ENCODE results near the gene RAB19. TPM values are rescaled to one million over a fixed set of nuclear protein-coding genes. Genes with fewer than 3 reads are reported as not detected.

Gene RAB19
- total and polyA plus RNA-seq, 2 of the 13 experiments (the other 11 are each of a cell fraction or from before 2014, with no cell fraction given), result 0.31 TPM; not detected in 1

GRCh38 chr7:140455743-140456142, 51.9 kb downstream of the RAB19 start (continued):
- TF ChIP-seq IKZF5 (CRISPR knock-in tag; IDR thresholded peaks at IDR 0.05) (no peak), NFE2 (CRISPR knock-in tag; IDR thresholded peaks at IDR 0.05) (no peak), ZBTB20 (CRISPR knock-in tag; IDR thresholded peaks at IDR 0.05; ENCODE audit: borderline replicate concordance, low read depth) (no peak), U2AF1 (optimal IDR thresholded peaks at IDR 0.05; ENCODE audit: low read depth, low read length) (no peak)

GRCh38 chr7:140456551-140457051, 52.7 kb downstream of the RAB19 start:
- 79% methylated on average over 9 of the region's 9 CpGs for WGBS (ENCODE audit: low lambda C conversion rate)
- BruUV-seq (replicated peaks), result no TSS peak
- Histone ChIP-seq H3K79me2 (ENCODE audit: insufficient read depth, low read length) (no peaks in the 10 kb centered on the region), H3K4me1 (ENCODE audit: insufficient read depth, low read length) (peaks cover 13% of the 10 kb centered on the region), H3K9me3 (ENCODE audit: low read length) (no peaks in the 10 kb centered on the region), H3K9ac (ENCODE audit: insufficient read depth, low read depth, low read length) (no peak overlapping the region), H3K27ac (ENCODE audit: extremely low read length, insufficient read depth, low read length) (no peak overlapping the region), H3K4me3 (replicated peaks in 1 of 3; ENCODE audit: insufficient read depth in 1 of 3, low read depth in 2 of 3, low read length in 3 of 3) (no peak overlapping the region), H2AFZ (ENCODE audit: low read length) (no peak overlapping the region), H3K36me3 (replicated peaks in 1 of 2; ENCODE audit: control insufficient read depth in 1 of 2, insufficient read depth in 2 of 2, low read length in 2 of 2) (peaks cover 15 to 73% of the 10 kb centered on the region in 2 experiments), H4K20me1 (ENCODE audit: insufficient read depth, low read length) (no peaks in the 10 kb centered on the region; the same call in none of the 2 replicates), H3K4me2 (ENCODE audit: low read depth, low read length) (no peak overlapping the region; the same call in 1 of the 2 replicates), H3K27me3 (ENCODE audit: control insufficient read depth in 1 of 2, insufficient read depth in 2 of 2, low read length in 2 of 2) (no peaks in the 10 kb centered on the region)
- ATAC-seq (peak; percentile 42; the same call in 2 of the 3 replicates), FAIRE-seq (no peak), DNase-seq (ENCODE audit: low spot score) (peak; percentile 8)
- in situ Hi-C loops (cut with HindIII; ENCODE audit: extremely low pct_ligation_motif_present, low pct_unique_long_range_greater_than_20kb), result no loop called here
- ChIA-PET CTCF (ENCODE audit: low intra/inter-chr PET ratio, low total read pairs) (no interaction called here), POLR2A (no interaction called here)
- intact Hi-C loops (cut with micrococcal nuclease; ENCODE audit: unreplicated experiment), result no loop called here
- no peak for TF ChIP-seq SCMH1 (CRISPR knock-in tag; IDR thresholded peaks at IDR 0.05; ENCODE audit: borderline replicate concordance)
- TF ChIP-seq ZSCAN30 (CRISPR knock-in tag; IDR thresholded peaks at IDR 0.05), result no peak
- TF ChIP-seq PHF20 (CRISPR knock-in tag; IDR thresholded peaks at IDR 0.05), result no peak
- TF ChIP-seq RELA (CRISPR knock-in tag; IDR thresholded peaks at IDR 0.05), result no peak
- no peak for TF ChIP-seq SOX6 (IDR thresholded peaks at IDR 0.05)
- TF ChIP-seq SOX6 (CRISPR knock-in tag; IDR thresholded peaks at IDR 0.05), result peak; percentile 43; the same call in 1 of the 2 replicates
- no peak for TF ChIP-seq RORA (CRISPR knock-in tag; IDR thresholded peaks at IDR 0.05)
- TF ChIP-seq FOXP1 (IDR thresholded peaks at IDR 0.05), result no peak
- peak; percentile 52; the same call in 1 of the 2 replicates for TF ChIP-seq FOXP1 (CRISPR knock-in tag; IDR thresholded peaks at IDR 0.05)
- TF ChIP-seq PCBP1 (IDR thresholded peaks at IDR 0.05; ENCODE audit: borderline replicate concordance, low read depth, low read length), result no peak
- TF ChIP-seq MLLT10 (CRISPR knock-in tag; IDR thresholded peaks at IDR 0.05), result no peak
- no peak for TF ChIP-seq SOX13 (IDR thresholded peaks at IDR 0.05)
- TF ChIP-seq SOX13 (CRISPR knock-in tag; conservative IDR thresholded peaks at IDR 0.05 in 1 of 2, IDR thresholded peaks at IDR 0.05 in 1 of 2), result peak in 1 of 2 experiments; percentile 26; a peak in 1 of 4 replicates
- no peak for TF ChIP-seq ZNF44 (CRISPR knock-in tag; IDR thresholded peaks at IDR 0.05)
- no peak for TF ChIP-seq HMGA1 (CRISPR knock-in tag; conservative IDR thresholded peaks at IDR 0.05)
- peak; percentile 5; the same call in 1 of the 2 replicates for TF ChIP-seq CEBPB (IDR thresholded peaks at IDR 0.05; ENCODE audit: borderline replicate concordance, low read depth, low read length)
- TF ChIP-seq CEBPG (CRISPR knock-in tag; IDR thresholded peaks at IDR 0.05), result 0 out of 2 replicates have a peak, but pooled peaks have one; percentile 36
- peak; percentile 38; the same call in 1 of the 2 replicates for TF ChIP-seq SOX5 (CRISPR knock-in tag; IDR thresholded peaks at IDR 0.05; ENCODE audit: borderline replicate concordance)
- TF ChIP-seq ZSCAN20 (CRISPR knock-in tag; IDR thresholded peaks at IDR 0.05; ENCODE audit: borderline replicate concordance), result no peak

All from HepG2 (cell line).